Type B pancreatic cell (in vitro differentiated cells): ENCODE measurements around the gene KIF6. TPM values are rescaled to one million over a fixed set of nuclear protein-coding genes. Genes with fewer than 3 reads are reported as not detected.

Source experiments
- DNase-seq: peaks from one replicate; pipeline ENCODE4 v3.0.0; 2021; ENCODE audit warnings: mixed read lengths; ENCODE audit not compliant: unreplicated experiment; ENCODE audit errors: extremely low spot score
- H3K27ac Mint-ChIP-seq: 2 replicates; pipeline ENCODE4 v1.8.0; 2021; ENCODE audit warnings: mild to moderate bottlenecking, mixed read lengths
- H3K27me3 Mint-ChIP-seq: 2 replicates; pipeline ENCODE4 v1.8.0; 2021; ENCODE audit warnings: mixed read lengths
- H3K36me3 Mint-ChIP-seq: 2 replicates; pipeline ENCODE4 v1.8.0; 2021; ENCODE audit warnings: mixed read lengths
- H3K4me1 Mint-ChIP-seq: one replicate; pipeline ENCODE4 v1.8.0; 2021; ENCODE audit warnings: mixed read lengths; ENCODE audit not compliant: unreplicated experiment
- H3K4me3 Mint-ChIP-seq: 2 replicates; pipeline ENCODE4 v1.8.0; 2021; ENCODE audit warnings: mild to moderate bottlenecking, mixed read lengths
- H3K9me3 Mint-ChIP-seq: 2 replicates; pipeline ENCODE4 v1.8.0; 2021; ENCODE audit warnings: mixed read lengths
- CTCF ChIP-seq: fragments of 200-600 bp; sonication (generic); conservative IDR thresholded peaks from 2 replicates; pipeline ENCODE4 v1.5.0; 2021; ENCODE audit warnings: antibody characterized with exemption, mild to moderate bottlenecking
- total RNA-seq: library from RNA; stranded (reverse); gene quantifications from 2 replicates; pipeline ENCODE4 v1.2.1, GENCODE V29; 2021; ENCODE audit warnings: low replicate concordance

The KIF6 gene
- total RNA-seq, 1 donor from 2014 or later: 3.3 TPM

DNA sequence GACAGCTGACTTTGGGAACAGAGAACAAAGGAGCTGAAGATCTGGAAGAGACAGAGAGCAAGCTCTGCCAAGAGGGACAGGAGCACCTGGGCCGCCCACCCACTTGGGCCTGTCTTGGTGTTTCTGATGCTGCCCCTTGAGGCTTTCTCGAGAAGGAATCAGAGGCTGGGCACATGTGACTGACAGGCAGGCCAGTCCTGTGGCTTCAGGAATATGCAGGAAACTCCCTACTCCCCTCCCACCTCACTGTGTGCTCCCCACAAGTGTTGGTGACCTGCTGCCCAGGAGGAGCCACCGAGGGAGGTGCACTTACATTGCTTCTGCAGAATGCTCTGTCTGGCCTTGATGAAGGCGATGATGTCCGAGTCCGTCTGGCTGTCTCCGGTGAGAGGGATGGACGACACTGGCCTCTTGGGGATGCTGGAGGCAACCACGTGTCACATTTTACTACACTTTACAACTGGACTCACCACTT is 381.8 kb downstream of the KIF6 start:
- peaks cover 7% of the 10 kb centered on the region for H3K27me3 Mint-ChIP-seq
- no peak overlapping the region for H3K4me3 Mint-ChIP-seq
- no peaks in the 10 kb centered on the region for H3K9me3 Mint-ChIP-seq
- H3K27ac Mint-ChIP-seq: no peak overlapping the region
- H3K4me1 Mint-ChIP-seq: peaks cover 23% of the 10 kb centered on the region
- no peaks in the 10 kb centered on the region for H3K36me3 Mint-ChIP-seq
- no peak for DNase-seq
- no peak for TF ChIP-seq CTCF

DNA sequence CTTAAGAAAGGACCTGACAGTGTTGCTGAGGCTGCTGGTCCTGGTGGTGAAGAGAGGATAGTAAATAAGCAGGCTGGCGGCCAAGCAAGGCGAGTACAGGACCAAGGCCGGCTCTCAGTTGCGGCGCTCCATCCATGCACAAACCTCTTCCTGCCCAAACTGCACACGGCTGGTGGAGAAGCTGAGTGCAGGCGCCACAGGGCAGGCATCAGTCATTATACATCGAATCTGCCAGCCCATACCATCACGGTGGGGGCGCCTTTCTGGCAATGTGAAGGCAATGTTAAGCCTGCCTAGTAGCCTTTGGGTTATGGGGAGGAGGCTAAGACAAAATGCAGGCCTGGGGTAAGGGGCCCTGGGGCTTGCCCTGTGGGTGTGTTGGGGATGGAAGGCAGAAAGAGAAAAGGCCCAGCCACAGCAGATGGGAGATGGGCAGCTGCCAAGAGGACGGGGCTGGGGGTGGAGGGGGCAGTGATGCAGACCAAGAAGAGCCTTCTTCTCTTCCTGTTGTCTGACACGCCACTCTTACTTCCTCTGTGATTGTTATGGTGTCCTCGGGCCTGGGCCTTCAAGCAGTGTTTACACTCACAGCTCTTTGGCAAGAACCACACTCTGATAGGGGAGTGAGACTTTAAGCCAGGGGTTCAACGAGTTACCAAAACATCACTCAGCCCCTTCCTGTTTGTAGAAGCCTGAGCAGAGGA is 382.4 kb downstream of the KIF6 start:
- no peak for DNase-seq
- peaks cover 10% of the 10 kb centered on the region for H3K27me3 Mint-ChIP-seq
- H3K27ac Mint-ChIP-seq: no peak overlapping the region
- no peaks in the 10 kb centered on the region for H3K36me3 Mint-ChIP-seq
- peaks cover 20% of the 10 kb centered on the region for H3K4me1 Mint-ChIP-seq
- TF ChIP-seq CTCF: no peak
- H3K9me3 Mint-ChIP-seq: no peaks in the 10 kb centered on the region
- H3K4me3 Mint-ChIP-seq: no peak overlapping the region

DNA sequence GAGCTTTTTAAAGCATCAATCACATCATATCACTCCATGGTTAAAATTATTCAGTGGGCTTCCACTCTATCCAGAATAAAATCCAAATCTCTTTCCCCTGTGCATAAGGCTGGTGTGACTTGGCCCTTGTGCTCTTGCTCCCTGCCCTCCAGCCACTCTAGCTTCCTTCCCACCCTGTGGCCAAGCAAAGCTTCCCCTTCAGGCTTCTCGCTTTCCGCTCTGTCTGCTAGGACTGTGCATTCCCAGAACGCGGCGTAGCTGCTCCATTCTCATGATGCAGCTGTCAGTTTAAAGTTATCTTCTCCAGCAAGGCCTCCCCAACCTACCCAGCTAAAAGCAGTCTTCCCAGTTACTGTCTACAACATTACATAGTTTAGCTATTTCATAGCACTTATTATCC is 383.3 kb downstream of the KIF6 start:
- Mint-ChIP-seq H3K4me3 (no peak overlapping the region), H3K27me3 (peaks cover 13% of the 10 kb centered on the region), H3K9me3 (no peaks in the 10 kb centered on the region), H3K27ac (no peak overlapping the region), H3K36me3 (no peaks in the 10 kb centered on the region), H3K4me1 (peaks cover 18% of the 10 kb centered on the region)
- DNase-seq: no peak
- TF ChIP-seq CTCF: no peak

DNA sequence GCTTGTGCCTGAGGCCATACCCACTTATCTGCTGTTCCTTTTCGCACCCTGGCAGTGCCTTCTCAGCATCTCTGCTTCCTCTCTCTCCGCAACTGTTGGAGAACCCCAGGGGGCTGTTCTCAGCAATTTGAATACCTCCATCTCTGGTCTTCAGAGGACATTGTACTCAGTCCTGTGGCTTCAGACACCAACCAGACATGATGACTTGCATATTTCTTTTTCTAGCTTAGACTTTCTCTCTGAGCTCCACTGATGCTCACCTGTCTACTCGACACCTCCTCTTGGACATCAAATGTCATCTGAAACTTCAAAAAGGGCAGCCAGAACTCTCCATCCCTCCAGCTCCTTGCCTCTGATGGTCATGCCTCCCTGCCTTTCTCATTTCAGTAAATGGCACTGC is 383.9 kb downstream of the KIF6 start:
- TF ChIP-seq CTCF: no peak
- Mint-ChIP-seq H3K27me3 (peaks cover 13% of the 10 kb centered on the region), H3K36me3 (no peaks in the 10 kb centered on the region), H3K9me3 (no peaks in the 10 kb centered on the region), H3K4me3 (no peak overlapping the region), H3K4me1 (peaks cover 21% of the 10 kb centered on the region), H3K27ac (no peak overlapping the region)
- DNase-seq: no peak

DNA sequence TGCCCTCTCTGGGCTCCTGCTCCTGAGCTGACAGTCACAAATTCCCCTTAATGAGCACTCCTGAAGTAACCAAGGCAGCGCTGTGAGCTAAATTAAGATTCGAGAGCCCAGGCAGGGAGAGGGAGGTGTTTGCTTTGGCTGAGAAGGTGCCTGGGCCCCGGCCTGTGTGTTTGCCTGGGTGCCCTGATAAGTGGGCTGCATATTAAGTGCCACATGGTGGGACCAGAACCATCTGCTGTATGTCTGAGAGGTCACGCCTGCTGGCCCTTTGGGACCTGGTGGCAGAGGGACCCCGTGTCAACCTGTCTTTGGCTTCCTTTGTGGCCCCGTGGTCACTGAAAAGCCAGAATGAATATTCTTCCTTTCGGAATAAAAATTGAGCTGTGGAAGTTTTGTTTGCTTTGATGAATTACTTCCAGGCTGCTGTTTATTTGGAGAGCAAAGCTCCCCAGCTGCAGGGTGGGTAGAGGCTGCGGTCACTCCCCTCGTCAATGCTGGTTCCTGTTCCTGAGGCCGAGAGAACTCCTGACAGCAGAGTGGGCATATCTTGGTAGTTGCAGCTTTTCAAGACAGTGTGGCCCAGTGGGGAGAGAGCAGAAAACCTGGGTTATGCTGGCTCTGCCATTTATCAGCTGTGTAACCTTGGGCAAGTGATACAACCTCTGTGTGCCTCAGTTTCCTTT is 385.2 kb downstream of the KIF6 start:
- no peak overlapping the region for H3K4me3 Mint-ChIP-seq
- no peak for TF ChIP-seq CTCF
- H3K9me3 Mint-ChIP-seq: no peaks in the 10 kb centered on the region
- peaks cover 27% of the 10 kb centered on the region for H3K4me1 Mint-ChIP-seq
- H3K27ac Mint-ChIP-seq: no peak overlapping the region
- H3K27me3 Mint-ChIP-seq: peaks cover 13% of the 10 kb centered on the region
- H3K36me3 Mint-ChIP-seq: no peaks in the 10 kb centered on the region
- DNase-seq: no peak
